GM12878 (cell line): ENCODE data around the gene STRN4.

Experiments used
- EED ChIP-seq: sonication (generic); IDR thresholded peaks from 2 replicates; pipeline ENCODE4 v1.6.1; 2016; ENCODE audit warnings: antibody characterized with exemption, low read depth
- EZH2 ChIP-seq: IDR thresholded peaks from 2 replicates; pipeline ENCODE4 v1.6.1; 2012; ENCODE audit warnings: low read depth, mild to moderate bottlenecking, control low read depth, inconsistent platforms, low read length, borderline replicate concordance; ENCODE audit not compliant: control insufficient read depth
- FOS ChIP-seq: IDR thresholded peaks from 3 replicates; pipeline ENCODE4 v1.6.1; 2011; ENCODE audit warnings: borderline replicate concordance; ENCODE audit not compliant: insufficient read length; ENCODE audit errors: extremely low read depth
- FOXK2 ChIP-seq: fragments of 450-650 bp; IDR thresholded peaks from 2 replicates; pipeline ENCODE4 v1.6.1; 2017; ENCODE audit warnings: mild to moderate bottlenecking, moderate library complexity
- MXI1 ChIP-seq: fragments of 150-350 bp; IDR thresholded peaks from 2 replicates; pipeline ENCODE4 v1.6.1; 2011; ENCODE audit warnings: low read depth, mild to moderate bottlenecking, inconsistent platforms, low read length, improper control_type of control experiment
- NFXL1 ChIP-seq: fragments of 450-650 bp; IDR thresholded peaks from 2 replicates; pipeline ENCODE4 v1.6.1; 2017; ENCODE audit warnings: antibody characterized with exemption, mild to moderate bottlenecking, borderline replicate concordance
- POLR2A ChIP-seq: IDR thresholded peaks from 2 replicates; pipeline ENCODE4 v1.6.1; 2011; ENCODE audit warnings: low read depth, mild to moderate bottlenecking, low read length
- RCOR1 ChIP-seq: conservative IDR thresholded peaks from 2 replicates; pipeline ENCODE4 v1.6.1; 2012; ENCODE audit warnings: low read depth, low read length, improper control_type of control experiment
- ZNF274 ChIP-seq: IDR thresholded peaks from one replicate; pipeline ENCODE4 v1.8.0; 2011; ENCODE audit not compliant: insufficient read length, insufficient read depth
- TF ChIP-seq, protein P1 (sequence below): fragments of 450-650 bp; formaldehyde crosslinking; IDR thresholded peaks from 2 replicates; pipeline ENCODE4 v1.5.0; 2022; ENCODE audit warnings: mild to moderate bottlenecking, missing genetic modification characterization
- TF ChIP-seq, protein P2 (sequence below), 3 experiments: IDR thresholded peaks in 2 of 3; conservative IDR thresholded peaks in 1 of 3; 2 replicates each; pipeline ENCODE4 v1.5.1; 2011; ENCODE audit warnings: low read depth in 3 of 3, low read length in 3 of 3, mild to moderate bottlenecking in 3 of 3, control low read depth in 2 of 3, moderate library complexity in 2 of 3, inconsistent platforms in 1 of 3, mixed read lengths in 1 of 3; ENCODE audit not compliant: control insufficient read depth in 2 of 3, insufficient read depth in 1 of 3; ENCODE audit errors: extremely low read depth in 1 of 3
- TF ChIP-seq, protein P3 (sequence below): IDR thresholded peaks from 2 replicates; pipeline ENCODE4 v1.6.1; 2012; ENCODE audit warnings: low read depth, low read length, improper control_type of control experiment

DNA sequence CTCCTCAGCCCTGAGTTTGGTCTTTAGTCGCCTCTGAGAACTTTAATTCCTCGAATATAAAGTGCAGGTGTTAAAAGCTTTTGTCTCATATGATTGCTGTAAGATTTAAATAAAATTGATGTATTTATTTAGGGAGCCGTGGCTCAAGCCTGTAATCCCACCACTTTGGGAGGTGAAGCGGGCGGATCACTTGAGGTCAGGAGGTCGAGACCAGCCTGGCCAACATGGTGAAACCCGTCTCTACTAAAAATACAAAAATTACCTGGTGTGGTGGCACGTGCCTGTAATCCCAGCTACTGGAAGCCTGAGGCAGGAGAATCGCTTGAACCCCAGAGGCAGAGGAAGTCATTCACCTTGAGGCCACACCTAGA, 42.7 kb upstream of the STRN4 start:
- TF ChIP-seq EZH2 = no peak
- TF ChIP-seq ZNF274 = no peak
- no peak for TF ChIP-seq MXI1
- TF ChIP-seq, protein P1, sequence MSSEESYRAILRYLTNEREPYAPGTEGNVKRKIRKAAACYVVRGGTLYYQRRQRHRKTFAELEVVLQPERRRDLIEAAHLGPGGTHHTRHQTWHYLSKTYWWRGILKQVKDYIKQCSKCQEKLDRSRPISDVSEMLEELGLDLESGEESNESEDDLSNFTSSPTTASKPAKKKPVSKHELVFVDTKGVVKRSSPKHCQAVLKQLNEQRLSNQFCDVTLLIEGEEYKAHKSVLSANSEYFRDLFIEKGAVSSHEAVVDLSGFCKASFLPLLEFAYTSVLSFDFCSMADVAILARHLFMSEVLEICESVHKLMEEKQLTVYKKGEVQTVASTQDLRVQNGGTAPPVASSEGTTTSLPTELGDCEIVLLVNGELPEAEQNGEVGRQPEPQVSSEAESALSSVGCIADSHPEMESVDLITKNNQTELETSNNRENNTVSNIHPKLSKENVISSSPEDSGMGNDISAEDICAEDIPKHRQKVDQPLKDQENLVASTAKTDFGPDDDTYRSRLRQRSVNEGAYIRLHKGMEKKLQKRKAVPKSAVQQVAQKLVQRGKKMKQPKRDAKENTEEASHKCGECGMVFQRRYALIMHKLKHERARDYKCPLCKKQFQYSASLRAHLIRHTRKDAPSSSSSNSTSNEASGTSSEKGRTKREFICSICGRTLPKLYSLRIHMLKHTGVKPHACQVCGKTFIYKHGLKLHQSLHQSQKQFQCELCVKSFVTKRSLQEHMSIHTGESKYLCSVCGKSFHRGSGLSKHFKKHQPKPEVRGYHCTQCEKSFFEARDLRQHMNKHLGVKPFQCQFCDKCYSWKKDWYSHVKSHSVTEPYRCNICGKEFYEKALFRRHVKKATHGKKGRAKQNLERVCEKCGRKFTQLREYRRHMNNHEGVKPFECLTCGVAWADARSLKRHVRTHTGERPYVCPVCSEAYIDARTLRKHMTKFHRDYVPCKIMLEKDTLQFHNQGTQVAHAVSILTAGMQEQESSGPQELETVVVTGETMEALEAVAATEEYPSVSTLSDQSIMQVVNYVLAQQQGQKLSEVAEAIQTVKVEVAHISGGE (CRISPR knock-in tag) = no peak
- TF ChIP-seq FOS = no peak
- TF ChIP-seq, protein P2, sequence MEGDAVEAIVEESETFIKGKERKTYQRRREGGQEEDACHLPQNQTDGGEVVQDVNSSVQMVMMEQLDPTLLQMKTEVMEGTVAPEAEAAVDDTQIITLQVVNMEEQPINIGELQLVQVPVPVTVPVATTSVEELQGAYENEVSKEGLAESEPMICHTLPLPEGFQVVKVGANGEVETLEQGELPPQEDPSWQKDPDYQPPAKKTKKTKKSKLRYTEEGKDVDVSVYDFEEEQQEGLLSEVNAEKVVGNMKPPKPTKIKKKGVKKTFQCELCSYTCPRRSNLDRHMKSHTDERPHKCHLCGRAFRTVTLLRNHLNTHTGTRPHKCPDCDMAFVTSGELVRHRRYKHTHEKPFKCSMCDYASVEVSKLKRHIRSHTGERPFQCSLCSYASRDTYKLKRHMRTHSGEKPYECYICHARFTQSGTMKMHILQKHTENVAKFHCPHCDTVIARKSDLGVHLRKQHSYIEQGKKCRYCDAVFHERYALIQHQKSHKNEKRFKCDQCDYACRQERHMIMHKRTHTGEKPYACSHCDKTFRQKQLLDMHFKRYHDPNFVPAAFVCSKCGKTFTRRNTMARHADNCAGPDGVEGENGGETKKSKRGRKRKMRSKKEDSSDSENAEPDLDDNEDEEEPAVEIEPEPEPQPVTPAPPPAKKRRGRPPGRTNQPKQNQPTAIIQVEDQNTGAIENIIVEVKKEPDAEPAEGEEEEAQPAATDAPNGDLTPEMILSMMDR (IDR thresholded peaks at IDR 0.05 in 2 of 3, conservative IDR thresholded peaks at IDR 0.05 in 1 of 3; ENCODE audit: control insufficient read depth in 2 of 3, extremely low read depth in 1 of 3, insufficient read depth in 1 of 3, low read depth in 3 of 3, low read length in 3 of 3) = no peak
- no peak for TF ChIP-seq NFXL1
- TF ChIP-seq, protein P3, sequence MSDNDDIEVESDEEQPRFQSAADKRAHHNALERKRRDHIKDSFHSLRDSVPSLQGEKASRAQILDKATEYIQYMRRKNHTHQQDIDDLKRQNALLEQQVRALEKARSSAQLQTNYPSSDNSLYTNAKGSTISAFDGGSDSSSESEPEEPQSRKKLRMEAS = no peak
- no peak for TF ChIP-seq RCOR1
- TF ChIP-seq POLR2A = no peak
- TF ChIP-seq EED = no peak
- TF ChIP-seq FOXK2 = no peak
